GM21390 (cell line): ENCODE data around the gene JADE1.
A peak's percentile ranks its signal among the peaks of the same experiment; 100 is the strongest.

Experiments
- ATAC-seq: cut with Tn5 transposase; IDR thresholded peaks from one replicate; pipeline ENCODE4 v1.9.1; 2021; ENCODE audit not compliant: unreplicated experiment

JADE1 gene

DNA sequence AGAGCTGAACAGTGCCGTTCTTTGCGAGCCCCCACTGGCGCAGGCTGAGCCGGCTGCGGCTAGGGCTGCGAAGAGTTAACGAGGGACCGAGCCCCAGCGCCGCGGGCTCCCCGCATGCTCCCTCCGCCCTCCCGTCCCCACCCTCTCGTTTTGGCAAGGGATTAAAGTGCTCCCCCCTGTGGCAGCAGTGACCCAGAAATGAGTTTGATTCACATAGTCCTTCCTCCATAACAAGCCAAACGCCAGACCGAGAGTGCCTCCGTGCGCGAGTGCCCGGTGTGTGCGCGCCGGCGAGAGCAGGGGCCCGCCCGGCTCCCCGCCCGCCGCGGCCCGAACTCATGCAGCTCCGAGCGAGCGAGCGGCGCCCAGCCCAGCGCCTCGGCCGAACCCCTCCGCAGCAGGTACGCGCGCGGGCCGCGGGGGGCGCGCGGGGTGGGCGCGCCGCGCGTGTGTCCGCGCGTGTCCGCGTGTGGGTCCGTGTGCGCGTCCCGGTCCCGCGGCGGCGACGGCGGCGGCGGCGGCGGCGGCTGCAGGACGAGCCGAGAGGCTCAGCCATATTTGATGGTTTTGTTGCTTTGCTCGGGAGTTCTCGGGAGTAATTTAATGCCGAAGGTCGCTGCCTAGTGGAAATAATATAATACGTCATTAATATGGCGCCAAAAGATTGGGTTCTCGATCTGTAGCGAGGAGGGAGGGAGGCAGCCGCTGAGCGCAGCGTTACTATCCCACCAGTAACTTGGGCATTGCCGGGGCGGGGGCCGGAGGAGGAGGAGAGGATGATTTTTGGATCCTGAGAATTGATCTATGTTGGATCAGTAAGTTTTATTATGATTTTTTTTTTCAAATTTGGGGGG, at the start of gene JADE1:
JADE1 (plus strand) TSS at position 224 of the 854 bp plus-strand sequence. CDS start 22,059 bp downstream, outside the sequence.
- peak; percentile 46 for ATAC-seq

DNA sequence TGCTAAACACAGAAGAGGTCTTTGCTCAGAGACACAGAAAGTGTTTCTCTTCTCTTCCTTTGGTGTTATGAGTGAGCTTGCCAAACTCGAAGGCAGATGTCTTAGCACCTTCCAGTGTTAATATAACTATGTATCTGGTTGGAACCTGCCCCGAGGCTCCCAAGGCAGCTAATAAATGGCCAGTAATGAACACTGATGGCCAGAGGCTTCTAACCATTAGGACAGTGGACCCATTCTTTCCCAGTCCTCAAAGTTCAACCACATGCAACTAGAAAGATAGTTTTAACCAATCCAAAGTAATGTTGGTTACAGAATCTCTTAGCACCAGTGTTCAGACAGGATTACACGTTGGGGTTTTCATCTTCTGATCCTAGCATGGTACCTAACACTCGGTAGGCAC, 42.7 kb upstream of the JADE1 start:
- ATAC-seq = no peak

DNA sequence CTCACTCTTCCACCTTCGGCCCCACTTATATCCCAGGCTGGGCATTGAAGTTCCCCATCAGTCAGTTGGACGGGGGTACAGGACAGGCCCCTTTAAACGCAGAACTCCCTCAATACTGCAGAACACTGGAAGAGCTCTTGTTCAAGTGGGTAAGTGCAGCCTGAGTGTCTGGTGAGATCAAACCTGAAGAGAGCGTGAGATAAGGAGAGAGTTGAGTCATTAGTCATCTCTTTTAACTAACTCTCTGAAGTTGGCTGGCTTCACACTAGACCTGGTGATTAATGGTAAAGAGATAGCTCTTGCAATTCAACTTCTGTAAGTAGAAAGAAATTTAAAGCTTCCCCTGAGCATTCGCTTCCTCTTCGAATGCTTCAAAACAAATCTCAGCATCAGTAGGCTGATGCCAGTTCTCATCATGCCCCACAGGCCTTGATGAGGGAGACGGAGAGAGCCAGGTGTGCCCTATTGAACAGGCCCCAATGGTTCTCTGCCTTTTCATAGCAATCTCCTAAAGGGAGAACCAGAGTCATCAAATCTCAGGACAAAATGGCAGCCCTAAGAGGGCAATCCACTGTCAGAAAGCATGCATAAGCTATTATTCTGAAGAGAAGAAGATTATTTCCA, 41.0 kb upstream of the JADE1 start:
- ATAC-seq = no peak

GRCh38 chr4:128769011-128769410, 40.5 kb upstream of the JADE1 start:
- ATAC-seq = no peak

DNA sequence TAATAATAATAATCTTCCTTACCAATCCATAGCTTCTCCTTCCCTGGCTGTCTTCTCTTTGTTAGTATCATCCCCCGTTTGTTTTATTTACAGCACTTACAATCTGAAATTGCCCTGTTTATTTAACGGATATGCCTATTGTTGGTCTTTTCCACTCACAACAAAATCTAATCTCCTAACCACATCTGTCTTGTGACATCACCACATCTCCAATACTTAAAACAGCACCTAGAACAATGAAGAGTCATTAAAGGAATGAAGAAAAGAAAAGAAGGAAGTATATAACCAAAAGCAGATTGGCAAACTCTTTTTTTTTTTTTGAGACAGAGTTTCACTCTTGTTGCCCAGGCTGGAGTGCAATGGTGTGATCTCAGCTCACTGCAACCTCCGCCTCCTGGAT, 38.7 kb upstream of the JADE1 start:
- no peak for ATAC-seq

DNA sequence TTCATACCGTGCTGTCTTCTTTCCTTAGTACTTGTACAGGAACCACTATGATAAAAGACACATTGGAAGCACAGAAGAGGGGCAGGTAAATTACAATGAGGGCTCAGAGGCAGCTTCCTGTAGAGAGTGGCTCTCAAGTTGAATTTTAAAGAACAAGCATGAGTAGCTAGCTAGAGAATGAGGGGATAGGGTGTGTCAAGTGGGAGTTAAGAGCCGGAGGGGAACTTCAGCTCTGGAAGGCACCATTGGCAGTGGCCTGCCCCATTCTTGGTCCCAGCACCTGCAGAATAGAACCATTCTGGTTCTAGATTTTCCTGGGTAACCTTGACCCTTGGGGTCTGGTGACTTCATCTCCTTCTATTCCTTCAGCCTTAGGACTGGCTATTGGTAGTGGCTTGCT, 34.0 kb upstream of the JADE1 start:
- ATAC-seq = no peak

- no peak for ATAC-seq
Measured at GRCh38 chr4:128775916-128776315, 33.6 kb upstream of the JADE1 start.

DNA sequence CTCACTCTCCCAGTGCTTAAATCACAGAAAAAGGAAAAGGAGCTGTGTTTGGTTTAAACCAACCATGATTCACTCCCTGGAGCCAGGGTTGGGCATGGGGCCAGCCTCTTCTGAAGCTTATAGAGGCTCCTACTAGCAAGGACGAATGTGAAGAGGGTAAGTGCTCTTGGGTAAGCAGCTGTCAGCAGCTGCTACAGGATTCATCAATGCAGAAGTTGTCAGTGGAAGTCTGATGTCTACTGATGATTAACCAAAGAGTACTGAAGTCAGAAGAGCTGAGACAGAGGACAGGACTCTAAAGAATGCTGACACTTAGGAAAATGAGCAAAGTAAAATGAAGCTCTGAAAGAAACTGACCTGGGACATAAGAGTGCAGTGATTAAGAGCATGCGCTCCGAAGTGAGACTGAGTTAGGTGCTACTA, 32.7 kb upstream of the JADE1 start:
- no peak for ATAC-seq

DNA sequence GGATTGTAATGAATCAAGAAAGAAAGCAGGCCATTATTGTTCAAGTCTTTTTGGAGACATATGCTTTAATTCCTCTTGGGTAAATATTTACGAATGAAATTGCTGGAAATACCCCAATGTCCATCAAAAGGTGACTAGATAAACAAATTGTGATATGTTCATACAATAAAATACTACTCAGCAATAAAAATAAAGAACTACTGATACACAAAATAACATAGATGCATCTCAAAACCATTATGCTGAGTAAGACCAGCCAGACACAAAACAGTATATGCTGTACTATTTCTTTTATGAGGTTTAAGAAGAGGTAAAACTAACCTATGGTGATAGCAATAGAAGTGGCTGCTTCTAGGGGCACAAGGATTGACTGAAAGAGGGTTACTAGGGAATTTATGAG, 28.8 kb upstream of the JADE1 start:
- ATAC-seq = no peak

- peak; percentile 61 for ATAC-seq
Measured at GRCh38 chr4:128782076-128782715, 27.3 kb upstream of the JADE1 start.

- ATAC-seq = no peak
Measured at GRCh38 chr4:128782875-128783614, 26.5 kb upstream of the JADE1 start.

DNA sequence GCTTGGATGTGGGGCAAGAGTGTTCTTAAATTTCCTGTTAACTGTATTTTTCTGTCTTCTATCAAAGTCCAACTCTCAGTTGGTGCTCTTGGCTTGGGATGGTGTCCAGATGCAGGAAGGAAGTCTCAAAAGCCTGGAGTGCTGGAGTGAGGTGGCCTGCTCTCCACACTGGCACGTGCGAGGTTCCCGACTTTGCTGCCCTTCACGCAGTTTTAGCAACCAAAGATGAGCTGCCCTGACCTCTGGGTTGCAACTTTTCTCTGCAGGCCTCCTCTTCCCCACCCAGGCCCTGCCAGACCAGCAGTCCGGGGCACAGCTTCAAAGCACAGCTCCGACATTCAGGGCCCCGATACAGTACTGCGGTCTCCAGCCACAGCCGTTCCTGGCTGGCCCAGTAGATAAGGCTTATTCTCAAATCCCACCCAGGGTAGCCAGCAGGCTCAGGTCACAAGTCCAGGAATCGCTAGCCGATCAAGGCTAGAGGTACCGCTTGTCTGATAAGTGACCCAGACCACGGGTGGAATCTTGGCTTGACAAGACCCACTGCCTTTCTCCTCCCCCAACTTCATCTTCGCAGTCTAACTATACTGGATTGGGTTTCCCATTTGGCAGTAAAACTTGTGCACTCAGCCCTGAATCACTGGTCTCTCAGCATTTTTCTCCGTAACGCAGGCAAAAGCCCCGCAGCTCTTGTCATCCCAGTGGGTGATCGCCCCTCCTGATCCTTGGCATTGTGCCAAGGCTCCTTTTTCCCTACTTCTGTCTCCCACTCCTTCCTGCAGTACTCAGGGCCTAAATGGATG, 21.8 kb upstream of the JADE1 start:
- no peak for ATAC-seq

DNA sequence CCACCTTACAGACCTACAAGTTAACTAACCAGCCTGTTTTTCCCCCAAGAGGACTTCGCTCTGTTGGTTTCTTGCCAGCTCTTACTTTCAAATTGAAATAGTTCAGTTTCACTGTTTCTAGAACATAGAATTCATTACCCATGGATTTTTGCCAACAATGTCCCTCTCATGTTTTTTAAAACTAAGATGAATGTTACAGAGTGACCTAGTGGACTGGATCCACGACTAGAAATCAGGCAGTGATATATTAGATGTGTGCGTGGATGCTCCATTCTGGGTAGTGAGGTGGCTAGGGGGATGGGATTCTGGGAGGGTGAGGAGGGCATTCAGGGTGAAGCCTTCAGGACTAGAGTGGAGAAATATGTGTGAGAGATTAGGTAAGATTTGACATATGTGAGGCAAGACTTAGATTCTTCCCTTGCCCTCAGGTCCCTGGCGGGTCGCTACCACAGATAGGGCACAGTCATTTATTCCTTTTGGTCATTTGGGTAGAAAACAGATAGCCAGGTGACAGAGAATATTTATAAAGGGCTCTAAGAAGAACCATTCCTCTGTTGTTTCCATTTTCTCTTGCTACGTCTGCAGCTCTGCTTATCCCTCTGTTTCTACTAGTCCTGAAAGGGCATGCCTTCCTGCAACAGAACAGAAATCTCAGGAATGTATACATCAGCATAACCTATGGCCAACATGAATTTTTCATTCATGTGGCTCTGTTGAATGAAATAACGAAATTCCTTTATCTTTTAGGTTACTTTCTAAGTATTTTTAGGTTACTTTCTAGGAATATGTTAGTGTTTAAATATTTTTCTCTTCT, 15.4 kb upstream of the JADE1 start:
- peak; percentile 63 for ATAC-seq

DNA sequence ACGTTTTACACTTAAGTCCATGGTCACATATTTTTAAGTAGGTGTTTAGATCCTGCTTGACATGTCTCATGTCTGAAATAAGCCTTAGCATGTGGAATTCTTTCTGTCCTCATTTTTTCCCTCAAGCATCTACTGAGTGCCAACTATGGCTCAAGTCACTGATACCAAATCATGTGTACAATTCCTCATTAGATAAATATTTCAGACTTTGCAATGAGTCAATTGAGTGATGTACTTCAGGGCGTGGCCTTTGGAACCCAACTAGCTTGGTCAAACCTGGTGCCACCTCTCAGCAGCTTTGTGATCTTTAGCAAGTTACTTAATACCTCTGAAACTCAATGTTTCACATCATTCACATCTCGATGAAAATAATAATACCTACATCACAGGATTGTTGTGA, 12.6 kb upstream of the JADE1 start:
- ATAC-seq = no peak

- no peak for ATAC-seq
Measured at GRCh38 chr4:128800284-128800683, 9.2 kb upstream of the JADE1 start.

- no peak for ATAC-seq
Measured at GRCh38 chr4:128800701-128801284, 8.7 kb upstream of the JADE1 start.

DNA sequence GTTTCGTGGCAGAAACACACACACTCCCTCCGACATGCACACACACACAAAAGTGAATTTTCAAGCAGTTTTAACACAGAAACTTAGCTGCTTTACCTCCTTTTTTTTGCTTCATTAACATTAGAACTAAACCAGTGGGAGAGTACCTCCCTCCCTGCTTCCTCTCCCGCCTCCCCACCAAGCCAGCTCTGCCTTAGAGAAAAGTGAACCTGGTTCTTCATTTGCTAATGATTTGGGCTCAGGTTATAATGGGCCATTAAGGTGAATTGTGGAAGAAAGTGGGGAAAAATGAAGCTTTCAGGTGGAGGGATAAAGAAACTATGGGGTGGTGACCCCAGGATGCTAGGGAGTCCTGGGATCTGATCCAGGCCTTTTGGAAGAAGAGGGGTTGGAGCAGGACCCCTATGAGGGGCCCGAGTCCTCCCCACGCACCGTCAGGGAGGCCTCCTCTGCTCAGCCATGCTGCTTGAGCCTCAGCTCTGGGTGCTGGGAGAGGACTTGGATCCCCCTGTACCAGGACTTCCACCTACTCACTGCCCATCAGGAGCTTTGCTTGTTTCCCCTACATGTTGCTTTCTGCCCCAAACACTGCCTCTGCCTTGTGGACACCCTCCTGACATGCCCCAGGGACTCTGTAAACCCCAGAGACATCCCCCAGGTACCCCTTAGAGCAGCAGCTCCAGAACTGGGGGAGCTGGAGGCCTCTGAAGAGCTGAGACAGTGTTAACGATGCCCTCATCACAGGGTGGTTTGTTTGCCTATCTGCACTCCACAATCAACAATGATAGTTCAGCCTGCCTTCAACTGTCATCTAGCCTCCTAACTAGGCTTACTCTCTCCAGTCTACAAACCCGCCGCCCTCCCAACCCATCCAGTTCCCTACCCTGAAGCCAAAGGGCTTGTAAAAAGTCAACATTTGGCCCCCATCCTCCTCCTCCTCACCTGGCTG, 6.5 kb upstream of the JADE1 start:
- ATAC-seq = no peak

DNA sequence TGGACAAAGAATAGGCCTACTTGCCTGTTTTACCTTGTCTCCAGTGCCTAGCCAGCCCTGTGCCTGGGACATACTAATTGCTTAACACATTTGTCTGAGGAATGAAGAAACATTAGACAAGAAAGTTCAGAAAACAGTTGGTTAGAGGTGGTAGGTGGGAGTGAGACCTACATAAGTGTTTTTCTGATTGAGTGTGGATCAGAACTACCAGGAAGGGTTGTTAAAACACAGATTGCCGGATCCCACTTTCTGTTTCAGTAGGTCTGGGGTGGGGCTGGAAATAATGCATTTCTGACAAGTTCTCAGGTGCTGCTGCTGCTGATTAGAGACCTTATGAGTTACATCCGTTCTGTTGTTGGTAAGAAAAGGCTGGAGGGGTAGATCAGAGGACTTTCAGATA, 5.7 kb upstream of the JADE1 start:
- no peak for ATAC-seq
